ENCODE results near the gene PLS1.

The PLS1 gene

DNA sequence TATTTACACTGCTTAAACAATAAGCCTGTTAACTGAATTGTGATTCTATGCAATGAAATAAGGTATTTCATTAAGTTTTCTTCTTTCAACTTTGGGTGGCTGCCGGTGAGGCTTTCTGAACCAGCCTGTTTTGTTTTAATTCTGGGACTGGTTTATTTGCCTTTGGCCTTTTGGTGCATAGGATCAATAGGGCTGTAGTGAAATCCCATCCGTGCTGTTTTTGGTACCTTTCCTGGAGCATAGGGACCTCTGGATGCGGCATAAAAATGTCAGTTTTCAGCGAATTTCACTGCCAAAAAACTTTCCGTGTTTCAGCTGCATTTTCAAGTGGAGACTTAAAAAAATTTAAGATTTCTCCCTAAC, 514 bp downstream of the PLS1 start:
- H3K27me3 ChIP-seq (ENCODE audit: insufficient read depth, poor library complexity, severe bottlenecking) = no peaks in the 10 kb centered on the region
- TF ChIP-seq, protein P1, sequence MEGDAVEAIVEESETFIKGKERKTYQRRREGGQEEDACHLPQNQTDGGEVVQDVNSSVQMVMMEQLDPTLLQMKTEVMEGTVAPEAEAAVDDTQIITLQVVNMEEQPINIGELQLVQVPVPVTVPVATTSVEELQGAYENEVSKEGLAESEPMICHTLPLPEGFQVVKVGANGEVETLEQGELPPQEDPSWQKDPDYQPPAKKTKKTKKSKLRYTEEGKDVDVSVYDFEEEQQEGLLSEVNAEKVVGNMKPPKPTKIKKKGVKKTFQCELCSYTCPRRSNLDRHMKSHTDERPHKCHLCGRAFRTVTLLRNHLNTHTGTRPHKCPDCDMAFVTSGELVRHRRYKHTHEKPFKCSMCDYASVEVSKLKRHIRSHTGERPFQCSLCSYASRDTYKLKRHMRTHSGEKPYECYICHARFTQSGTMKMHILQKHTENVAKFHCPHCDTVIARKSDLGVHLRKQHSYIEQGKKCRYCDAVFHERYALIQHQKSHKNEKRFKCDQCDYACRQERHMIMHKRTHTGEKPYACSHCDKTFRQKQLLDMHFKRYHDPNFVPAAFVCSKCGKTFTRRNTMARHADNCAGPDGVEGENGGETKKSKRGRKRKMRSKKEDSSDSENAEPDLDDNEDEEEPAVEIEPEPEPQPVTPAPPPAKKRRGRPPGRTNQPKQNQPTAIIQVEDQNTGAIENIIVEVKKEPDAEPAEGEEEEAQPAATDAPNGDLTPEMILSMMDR (IDR thresholded peaks at IDR 0.05; ENCODE audit: insufficient read depth, low read length) = no peak
- TF ChIP-seq, protein P2, sequence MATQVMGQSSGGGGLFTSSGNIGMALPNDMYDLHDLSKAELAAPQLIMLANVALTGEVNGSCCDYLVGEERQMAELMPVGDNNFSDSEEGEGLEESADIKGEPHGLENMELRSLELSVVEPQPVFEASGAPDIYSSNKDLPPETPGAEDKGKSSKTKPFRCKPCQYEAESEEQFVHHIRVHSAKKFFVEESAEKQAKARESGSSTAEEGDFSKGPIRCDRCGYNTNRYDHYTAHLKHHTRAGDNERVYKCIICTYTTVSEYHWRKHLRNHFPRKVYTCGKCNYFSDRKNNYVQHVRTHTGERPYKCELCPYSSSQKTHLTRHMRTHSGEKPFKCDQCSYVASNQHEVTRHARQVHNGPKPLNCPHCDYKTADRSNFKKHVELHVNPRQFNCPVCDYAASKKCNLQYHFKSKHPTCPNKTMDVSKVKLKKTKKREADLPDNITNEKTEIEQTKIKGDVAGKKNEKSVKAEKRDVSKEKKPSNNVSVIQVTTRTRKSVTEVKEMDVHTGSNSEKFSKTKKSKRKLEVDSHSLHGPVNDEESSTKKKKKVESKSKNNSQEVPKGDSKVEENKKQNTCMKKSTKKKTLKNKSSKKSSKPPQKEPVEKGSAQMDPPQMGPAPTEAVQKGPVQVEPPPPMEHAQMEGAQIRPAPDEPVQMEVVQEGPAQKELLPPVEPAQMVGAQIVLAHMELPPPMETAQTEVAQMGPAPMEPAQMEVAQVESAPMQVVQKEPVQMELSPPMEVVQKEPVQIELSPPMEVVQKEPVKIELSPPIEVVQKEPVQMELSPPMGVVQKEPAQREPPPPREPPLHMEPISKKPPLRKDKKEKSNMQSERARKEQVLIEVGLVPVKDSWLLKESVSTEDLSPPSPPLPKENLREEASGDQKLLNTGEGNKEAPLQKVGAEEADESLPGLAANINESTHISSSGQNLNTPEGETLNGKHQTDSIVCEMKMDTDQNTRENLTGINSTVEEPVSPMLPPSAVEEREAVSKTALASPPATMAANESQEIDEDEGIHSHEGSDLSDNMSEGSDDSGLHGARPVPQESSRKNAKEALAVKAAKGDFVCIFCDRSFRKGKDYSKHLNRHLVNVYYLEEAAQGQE (IDR thresholded peaks at IDR 0.05; ENCODE audit: insufficient replicate concordance, low read depth) = no peak
- no peak for TF ChIP-seq POLR2AphosphoS5 (IDR thresholded peaks at IDR 0.05; ENCODE audit: low read depth)
- no peak for TF ChIP-seq GABPA (IDR thresholded peaks at IDR 0.05; ENCODE audit: low read depth)
- no peak for TF ChIP-seq SPI1 (IDR thresholded peaks at IDR 0.05; ENCODE audit: borderline replicate concordance, low read depth)
- H3K4me3 ChIP-seq (replicated peaks; ENCODE audit: insufficient read depth, low read length) = peak overlapping the region; percentile 93
- H3K27ac ChIP-seq (replicated peaks) = peak overlapping the region; percentile 33
- no peak for DNase-seq (ENCODE audit: low read depth in 1 of 2, low spot score in 1 of 2)

DNA sequence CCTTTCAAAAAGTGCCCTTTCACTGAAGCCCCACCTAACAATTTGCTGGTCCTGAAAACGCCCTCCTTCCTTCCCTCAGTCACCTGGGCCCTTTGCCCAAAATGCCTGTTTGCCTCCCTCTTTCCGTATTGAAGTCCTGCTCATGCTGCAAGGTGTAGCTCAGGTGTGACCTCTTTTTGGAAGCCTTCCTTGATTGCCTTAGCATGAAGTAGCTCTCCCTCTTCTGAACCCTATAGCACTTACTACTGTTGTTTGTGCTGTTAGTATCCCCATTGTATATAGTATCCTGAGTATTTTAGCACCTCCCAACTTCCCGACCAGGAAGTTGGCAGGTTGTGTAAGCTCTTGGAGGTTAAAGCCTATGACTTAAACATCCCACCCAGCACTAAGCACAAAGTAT, 1.7 kb downstream of the PLS1 start:
- Histone ChIP-seq H3K27me3 (ENCODE audit: insufficient read depth, poor library complexity, severe bottlenecking) (no peaks in the 10 kb centered on the region), H3K4me3 (replicated peaks; ENCODE audit: insufficient read depth, low read length) (no peak overlapping the region), H3K27ac (replicated peaks) (no peak overlapping the region)
- TF ChIP-seq POLR2AphosphoS5 (IDR thresholded peaks at IDR 0.05; ENCODE audit: low read depth) (no peak), SPI1 (IDR thresholded peaks at IDR 0.05; ENCODE audit: borderline replicate concordance, low read depth) (no peak), GABPA (IDR thresholded peaks at IDR 0.05; ENCODE audit: low read depth) (no peak)
- TF ChIP-seq, protein P1 (IDR thresholded peaks at IDR 0.05; ENCODE audit: insufficient read depth, low read length) = no peak
- TF ChIP-seq, protein P2 (IDR thresholded peaks at IDR 0.05; ENCODE audit: insufficient replicate concordance, low read depth) = no peak
- DNase-seq (ENCODE audit: low read depth in 1 of 2, low spot score in 1 of 2) = no peak

DNA sequence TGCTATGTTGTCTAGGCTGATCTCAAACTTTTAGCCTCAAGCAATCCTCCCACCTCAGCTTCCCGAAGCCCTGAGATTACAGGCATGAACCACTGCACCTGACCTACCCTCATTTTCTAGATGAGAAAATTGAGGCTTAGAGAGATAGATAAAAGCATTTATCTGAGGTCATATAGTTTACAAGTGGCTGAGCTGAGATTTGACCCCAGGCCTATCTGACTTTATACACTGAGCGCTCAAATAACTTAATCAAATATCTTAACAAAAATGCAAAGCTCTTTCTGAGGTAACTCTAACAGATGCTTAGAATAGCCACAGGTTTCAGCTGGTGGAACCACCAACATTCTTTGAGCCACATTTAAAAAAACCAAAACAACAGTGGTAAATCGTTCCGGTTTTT, 5.5 kb downstream of the PLS1 start:
- Histone ChIP-seq H3K4me3 (replicated peaks; ENCODE audit: insufficient read depth, low read length) (no peak overlapping the region), H3K27ac (replicated peaks) (no peak overlapping the region), H3K27me3 (ENCODE audit: insufficient read depth, poor library complexity, severe bottlenecking) (no peaks in the 10 kb centered on the region)
- TF ChIP-seq GABPA (IDR thresholded peaks at IDR 0.05; ENCODE audit: low read depth) = no peak
- TF ChIP-seq, protein P1 (IDR thresholded peaks at IDR 0.05; ENCODE audit: insufficient read depth, low read length) = no peak
- TF ChIP-seq, protein P2 (IDR thresholded peaks at IDR 0.05; ENCODE audit: insufficient replicate concordance, low read depth) = no peak
- TF ChIP-seq SPI1 (IDR thresholded peaks at IDR 0.05; ENCODE audit: borderline replicate concordance, low read depth) = no peak
- TF ChIP-seq POLR2AphosphoS5 (IDR thresholded peaks at IDR 0.05; ENCODE audit: low read depth) = no peak
- no peak for DNase-seq (ENCODE audit: low read depth in 1 of 2, low spot score in 1 of 2)

All from HL-60 (cell line).